Stimulated activated naive CD4-positive, alpha-beta T cell treated with Interleukin-2 at 50 U/mL for 16 hours (primary cell): Measurements from ENCODE around the gene OCIAD1.
"Not testable (repeated sequence)": the region's sequence is repeated elsewhere in the genome, so short reads cannot be mapped to it uniquely, and the experiment has no call there.

Experiments
- DNase-seq: peaks from one replicate; lab custom pipeline; 2025; lab: John Stamatoyannopoulos, UW

Gene OCIAD1

GRCh38 chr4:48830706-48831531 lies at the start of gene OCIAD1:
Gene OCIAD1, plus strand, starts transcription at chr4:48831088. Its CDS starts 1,537 bp downstream, at chr4:48832625.
- peak; percentile 94 for DNase-seq

- no peak for DNase-seq
Measured at GRCh38 chr4:48781968-48782367, 48.9 kb upstream of the OCIAD1 start.

DNA sequence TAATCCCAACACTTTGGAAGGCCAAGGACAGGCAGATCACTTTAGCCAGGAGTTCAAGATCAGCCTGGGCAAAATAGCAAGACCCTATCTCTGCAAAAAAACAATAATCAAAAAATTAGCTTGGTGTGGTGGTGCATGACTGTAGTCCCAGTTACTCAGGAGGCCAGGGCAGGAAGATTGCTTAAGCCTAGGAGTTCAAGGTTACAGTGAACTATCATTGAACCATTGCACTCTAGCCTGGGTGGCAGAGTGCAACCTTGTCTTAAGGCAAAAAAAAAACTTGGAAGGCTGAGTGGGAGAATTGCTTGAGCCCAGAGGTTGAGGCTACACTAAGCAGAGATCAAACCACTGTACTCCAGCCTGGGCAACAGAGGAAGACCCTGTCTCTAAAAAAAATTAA lies 45.6 kb upstream of the OCIAD1 start:
- no peak for DNase-seq

- DNase-seq: no peak
Measured at GRCh38 chr4:48786549-48786948, 44.3 kb upstream of the OCIAD1 start.

DNA sequence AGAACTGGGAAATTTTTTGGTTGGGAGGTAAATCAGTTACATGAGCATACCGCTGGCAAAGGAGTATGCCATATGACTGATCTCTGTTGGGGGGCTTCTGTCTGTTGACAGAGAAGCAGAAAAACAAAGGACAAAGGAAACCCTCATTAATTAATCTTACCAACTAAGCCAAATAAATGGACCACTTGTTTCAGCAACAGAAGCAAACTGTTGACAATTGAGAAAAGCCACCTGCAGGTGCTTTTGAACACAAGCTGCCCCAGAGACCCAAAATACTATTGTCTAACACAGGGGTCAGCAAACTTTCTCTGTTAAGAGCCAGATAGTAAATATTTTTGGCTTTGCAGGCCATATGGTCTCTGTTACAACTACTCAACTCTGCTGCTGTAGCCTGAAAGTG lies 43.8 kb upstream of the OCIAD1 start:
- no peak for DNase-seq

DNA sequence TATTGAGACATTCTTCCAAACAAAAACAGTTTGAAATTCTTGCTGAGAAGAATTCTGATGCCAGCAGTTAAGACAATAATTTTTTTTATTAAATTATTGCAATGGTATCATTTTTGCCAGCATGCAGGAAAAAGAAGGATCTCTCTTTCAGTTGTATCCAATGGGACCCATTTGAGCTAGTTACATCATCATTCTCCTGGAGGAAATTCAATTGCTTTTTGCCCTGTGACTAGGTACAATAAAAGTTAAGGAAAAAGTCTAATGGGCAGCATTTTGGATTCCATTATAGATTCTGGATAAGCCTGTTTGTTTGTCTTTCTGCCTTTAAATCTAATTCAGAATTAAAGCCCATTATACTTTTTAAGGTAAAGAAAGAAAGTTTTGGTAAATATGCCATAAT lies 40.3 kb upstream of the OCIAD1 start:
- no peak for DNase-seq

DNA sequence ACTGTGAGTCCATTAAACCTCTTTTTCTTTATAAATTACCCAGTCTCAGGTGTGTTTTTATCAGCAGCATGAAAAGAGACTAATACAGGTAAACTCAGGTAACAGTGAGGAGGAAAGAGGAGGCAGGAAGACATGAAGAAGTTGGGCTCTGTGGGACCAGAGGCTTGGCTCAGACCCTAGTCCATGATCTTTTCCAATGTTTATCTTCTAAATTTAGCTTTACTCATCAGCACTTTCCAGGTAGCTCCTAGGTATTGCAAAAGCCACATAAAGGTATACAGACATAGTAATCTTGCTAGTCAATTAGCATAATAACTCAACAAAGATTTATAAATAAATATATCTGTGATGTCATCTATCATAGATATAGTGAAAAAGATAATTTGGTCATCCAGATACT lies 39.6 kb upstream of the OCIAD1 start:
- no peak for DNase-seq

- DNase-seq: peak; percentile 2
Measured at GRCh38 chr4:48792348-48793006, 38.4 kb upstream of the OCIAD1 start.

DNA sequence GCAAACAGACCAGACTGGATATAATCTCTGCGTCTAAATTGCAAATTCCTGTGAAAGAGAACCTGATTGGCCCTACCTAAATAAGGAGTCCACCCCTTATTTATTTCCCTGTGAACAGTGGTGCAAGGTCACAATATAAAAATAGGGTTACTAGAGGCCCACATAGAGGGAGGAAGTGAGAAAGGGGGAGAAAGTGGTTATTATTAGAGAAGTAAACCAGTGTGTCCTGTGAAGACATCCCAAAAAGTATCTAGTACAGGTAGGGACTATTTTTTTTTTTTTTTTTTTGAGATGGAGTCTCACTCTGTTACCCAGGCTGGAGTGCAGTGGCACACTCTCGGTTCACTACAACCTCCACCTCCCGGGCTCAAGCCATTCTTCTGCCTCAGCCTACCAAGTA lies 35.8 kb upstream of the OCIAD1 start:
- DNase-seq: no peak

DNA sequence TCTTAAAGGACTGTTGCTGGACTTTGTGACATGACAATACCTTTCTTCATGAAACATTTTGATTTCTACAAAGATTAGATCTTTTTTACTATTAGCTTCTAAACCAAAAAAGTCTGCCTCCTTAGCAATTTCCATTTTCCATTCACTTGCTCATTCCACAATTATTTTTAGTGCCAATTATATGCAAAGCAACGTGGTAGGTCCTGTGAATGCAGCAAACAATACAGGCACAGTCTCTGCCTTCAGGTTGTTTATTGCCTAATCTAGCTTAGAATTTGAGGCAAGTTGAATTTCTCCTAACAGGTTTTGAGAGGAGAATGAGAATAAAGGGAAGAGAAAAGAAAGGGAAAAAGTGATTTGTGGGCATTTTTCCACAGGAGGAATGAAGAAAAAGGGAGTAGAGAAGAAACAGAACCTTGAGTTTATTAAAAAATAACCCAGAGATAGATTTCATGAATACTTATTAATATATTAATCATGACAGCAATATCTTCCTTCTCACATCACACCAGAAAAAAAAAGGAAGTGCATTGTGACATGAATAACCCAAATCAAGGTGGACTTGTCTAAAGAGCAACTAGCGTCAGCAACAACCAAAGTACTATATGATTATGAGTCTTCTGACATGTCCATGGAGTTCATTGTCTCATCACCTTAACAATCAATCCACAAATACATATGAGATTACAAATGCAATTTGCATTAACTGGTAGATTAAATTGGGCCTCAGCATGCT lies 34.5 kb upstream of the OCIAD1 start:
- no peak for DNase-seq

- DNase-seq: no peak
Measured at GRCh38 chr4:48796927-48797679, 33.8 kb upstream of the OCIAD1 start.

GRCh38 chr4:48798117-48798516 lies 32.8 kb upstream of the OCIAD1 start:
- DNase-seq: no peak

GRCh38 chr4:48799157-48799556 lies 31.7 kb upstream of the OCIAD1 start:
- no peak for DNase-seq

DNA sequence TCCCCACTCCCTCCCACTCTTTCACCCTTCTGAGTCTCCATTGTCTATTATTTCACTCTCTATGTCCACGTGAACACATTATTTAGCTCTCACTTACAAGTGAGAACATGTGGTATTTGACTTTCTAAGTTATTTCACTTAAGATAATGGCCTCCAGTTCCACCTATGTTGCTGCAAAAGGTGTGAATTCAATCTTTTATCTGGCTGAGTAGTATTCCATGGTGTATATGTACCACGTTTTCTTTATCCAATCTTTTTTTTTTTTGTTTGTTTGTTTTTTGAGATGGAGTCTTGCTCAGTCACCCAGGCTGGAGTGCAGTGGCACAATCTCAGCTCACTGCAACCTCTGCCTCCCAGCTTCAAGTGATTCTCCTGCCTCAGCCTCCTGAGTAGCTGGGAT lies 30.7 kb upstream of the OCIAD1 start:
- DNase-seq: not testable (repeated sequence)

- DNase-seq: no peak
Measured at GRCh38 chr4:48801016-48801715, 29.7 kb upstream of the OCIAD1 start.

DNA sequence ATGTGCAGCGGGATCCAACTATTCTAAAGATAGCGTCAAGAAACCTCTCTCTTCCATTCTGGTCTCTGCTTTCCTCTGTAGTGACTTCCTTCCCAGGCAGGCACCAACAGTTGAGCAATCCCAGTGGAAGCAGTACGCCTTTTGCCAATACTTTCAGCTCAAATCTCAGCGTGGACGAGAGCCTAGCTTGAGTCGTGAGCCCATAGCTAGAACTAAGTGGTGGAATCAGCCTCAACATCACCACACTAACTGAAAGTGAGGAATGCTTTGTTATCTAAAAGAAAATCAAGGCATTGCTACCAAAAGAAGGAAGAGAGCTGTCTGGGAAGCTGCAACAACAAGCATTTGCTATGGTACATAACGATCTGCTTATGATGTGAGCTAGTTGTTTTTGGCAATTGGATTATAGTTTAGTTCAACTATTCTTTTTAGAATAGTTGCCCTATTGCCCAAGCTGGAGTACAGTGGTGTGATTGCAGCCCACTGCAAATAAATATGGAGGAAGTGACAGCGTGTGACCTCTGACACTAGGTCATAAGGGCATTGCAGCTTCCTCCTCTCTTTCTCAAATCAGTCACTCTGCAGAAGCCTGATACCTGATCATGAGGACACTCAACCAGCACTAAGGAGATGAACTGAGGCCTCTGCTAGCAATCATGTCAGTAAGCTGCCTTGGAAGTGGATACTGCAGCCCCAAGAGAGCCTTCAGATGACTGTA lies 26.1 kb upstream of the OCIAD1 start:
- DNase-seq: no peak

DNA sequence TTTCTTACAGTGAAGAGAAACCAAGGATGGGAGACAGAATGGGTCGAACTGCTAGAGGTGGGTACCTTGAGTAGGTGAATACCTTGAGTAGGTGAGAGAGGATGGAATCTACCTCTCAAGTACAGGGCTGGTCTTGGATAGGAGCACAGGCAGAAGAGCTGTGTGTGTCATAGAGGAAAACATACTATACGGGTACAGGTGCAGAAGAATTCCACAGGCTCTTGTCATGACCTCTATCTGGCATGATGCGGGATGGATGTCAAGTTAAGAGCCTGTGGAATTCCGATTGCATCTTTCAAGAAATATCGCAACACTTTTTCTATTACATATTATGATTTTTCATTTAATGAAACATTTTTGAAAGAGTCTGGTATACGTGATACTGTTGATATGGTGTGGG lies 18.0 kb upstream of the OCIAD1 start:
- no peak for DNase-seq

GRCh38 chr4:48813964-48814363 lies 16.9 kb upstream of the OCIAD1 start:
- DNase-seq: no peak

GRCh38 chr4:48815483-48815882 lies 15.4 kb upstream of the OCIAD1 start:
- DNase-seq: no peak

DNA sequence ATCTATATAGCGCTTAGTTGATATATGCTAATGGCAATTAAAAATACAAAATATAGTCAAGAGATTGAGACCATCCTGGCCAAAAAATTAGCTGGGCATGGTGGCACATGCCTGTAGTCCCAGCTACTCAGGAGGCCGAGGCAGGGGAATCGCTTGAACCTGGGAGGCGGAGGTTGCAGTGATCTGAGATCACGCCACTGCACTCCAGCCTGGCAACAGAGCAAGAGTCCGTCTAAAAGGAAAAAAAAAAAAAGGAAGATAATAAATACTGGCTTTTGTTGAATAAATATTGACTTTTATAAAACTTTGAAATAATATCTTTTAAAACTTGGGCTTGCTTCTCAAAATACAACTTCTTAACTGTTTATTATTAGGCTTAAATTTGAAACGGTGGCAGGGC lies 14.6 kb upstream of the OCIAD1 start:
- DNase-seq: not testable (repeated sequence)

- no peak for DNase-seq
Measured at GRCh38 chr4:48816971-48817370, 13.9 kb upstream of the OCIAD1 start.
